Nephron (organoid): ENCODE results near the gene TPD52L1.
A peak's percentile ranks its signal among the peaks of the same experiment; 100 is the strongest.

Source experiments
- H3K27ac Mint-ChIP-seq, 3 experiments: 2 replicates each; pipeline ENCODE4 v1.8.0; 2020; ENCODE audit warnings: mixed read lengths in 3 of 3, mild to moderate bottlenecking in 2 of 3, moderate library complexity in 1 of 3
- H3K27me3 Mint-ChIP-seq: 2 replicates; pipeline ENCODE4 v1.8.0; 2021; ENCODE audit warnings: low read depth, mild to moderate bottlenecking, moderate library complexity, mixed read lengths
- H3K36me3 Mint-ChIP-seq: 2 replicates; pipeline ENCODE4 v1.8.0; 2020; ENCODE audit warnings: low read depth, mixed read lengths
- H3K4me1 Mint-ChIP-seq: 2 replicates; pipeline ENCODE4 v1.8.0; 2020; ENCODE audit warnings: mixed read lengths
- H3K4me3 Mint-ChIP-seq, 3 experiments: 2 replicates each; pipeline ENCODE4 v1.8.0; 2020; ENCODE audit warnings: mild to moderate bottlenecking in 3 of 3, mixed read lengths in 3 of 3, moderate library complexity in 2 of 3
- H3K9me3 Mint-ChIP-seq: 2 replicates; pipeline ENCODE4 v1.8.0; 2020; ENCODE audit warnings: mixed read lengths
- TF ChIP-seq, protein P1 (sequence below), 3 experiments: fragments of 200-600 bp; sonication (generic); IDR thresholded peaks; one replicate each; pipeline ENCODE4 v1.5.0; 2021; ENCODE audit warnings: antibody characterized with exemption in 3 of 3; ENCODE audit not compliant: unreplicated experiment in 3 of 3

TPD52L1 gene

DNA sequence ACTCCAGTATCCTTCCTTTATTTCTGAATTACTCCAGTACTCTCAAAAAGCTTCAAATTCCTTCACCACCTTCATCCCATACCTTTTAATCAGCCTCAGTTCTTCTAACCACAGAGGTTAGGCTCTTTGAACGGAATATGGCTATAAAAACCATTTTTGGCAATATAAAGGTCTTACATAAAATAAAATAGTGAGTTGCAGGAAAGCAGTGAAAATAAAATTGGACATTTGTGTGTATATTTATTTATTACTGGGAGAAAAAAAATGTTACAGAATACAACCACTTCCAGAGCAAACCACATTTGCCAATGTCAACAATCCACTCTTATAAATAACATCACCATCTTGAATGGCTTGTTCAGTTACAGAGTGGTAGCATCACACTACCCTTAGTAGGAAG lies 140.5 kb downstream of the TPD52L1 start:
- Mint-ChIP-seq H3K4me3 (no peak overlapping the region), H3K36me3 (peaks cover 88% of the 10 kb centered on the region), H3K4me1 (peaks cover 13% of the 10 kb centered on the region), H3K27me3 (no peaks in the 10 kb centered on the region), H3K27ac (no peak overlapping the region), H3K9me3 (peaks cover 9% of the 10 kb centered on the region)
- TF ChIP-seq, protein P1, sequence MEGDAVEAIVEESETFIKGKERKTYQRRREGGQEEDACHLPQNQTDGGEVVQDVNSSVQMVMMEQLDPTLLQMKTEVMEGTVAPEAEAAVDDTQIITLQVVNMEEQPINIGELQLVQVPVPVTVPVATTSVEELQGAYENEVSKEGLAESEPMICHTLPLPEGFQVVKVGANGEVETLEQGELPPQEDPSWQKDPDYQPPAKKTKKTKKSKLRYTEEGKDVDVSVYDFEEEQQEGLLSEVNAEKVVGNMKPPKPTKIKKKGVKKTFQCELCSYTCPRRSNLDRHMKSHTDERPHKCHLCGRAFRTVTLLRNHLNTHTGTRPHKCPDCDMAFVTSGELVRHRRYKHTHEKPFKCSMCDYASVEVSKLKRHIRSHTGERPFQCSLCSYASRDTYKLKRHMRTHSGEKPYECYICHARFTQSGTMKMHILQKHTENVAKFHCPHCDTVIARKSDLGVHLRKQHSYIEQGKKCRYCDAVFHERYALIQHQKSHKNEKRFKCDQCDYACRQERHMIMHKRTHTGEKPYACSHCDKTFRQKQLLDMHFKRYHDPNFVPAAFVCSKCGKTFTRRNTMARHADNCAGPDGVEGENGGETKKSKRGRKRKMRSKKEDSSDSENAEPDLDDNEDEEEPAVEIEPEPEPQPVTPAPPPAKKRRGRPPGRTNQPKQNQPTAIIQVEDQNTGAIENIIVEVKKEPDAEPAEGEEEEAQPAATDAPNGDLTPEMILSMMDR (IDR thresholded peaks at IDR 0.05; ENCODE audit: unreplicated experiment in 3 of 3), result no peak

DNA sequence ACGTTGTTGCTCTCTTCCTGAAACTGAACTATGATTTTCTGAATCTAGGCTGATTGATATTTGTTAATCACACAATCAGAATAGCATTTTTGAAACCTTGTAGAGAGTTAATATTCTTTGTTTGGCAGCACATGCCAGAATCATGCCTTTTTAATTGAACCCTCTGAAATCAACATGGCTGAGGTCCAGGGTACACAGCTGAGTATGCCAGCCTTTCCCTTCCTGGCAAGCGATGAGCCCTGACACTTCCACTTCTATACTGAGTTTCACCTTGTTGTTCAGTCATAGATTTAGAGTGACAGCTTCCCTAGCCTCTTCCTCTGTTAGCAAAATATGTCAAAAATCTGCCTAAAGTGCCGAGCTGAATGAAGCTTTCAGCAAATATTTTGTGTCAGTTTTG lies 141.4 kb downstream of the TPD52L1 start:
- Mint-ChIP-seq H3K36me3 (peaks cover 89% of the 10 kb centered on the region), H3K27ac (no peak overlapping the region), H3K27me3 (no peaks in the 10 kb centered on the region), H3K4me1 (peaks cover 19% of the 10 kb centered on the region), H3K4me3 (no peak overlapping the region), H3K9me3 (peaks cover 3% of the 10 kb centered on the region)
- TF ChIP-seq, protein P1 (IDR thresholded peaks at IDR 0.05; ENCODE audit: unreplicated experiment in 3 of 3), result no peak

DNA sequence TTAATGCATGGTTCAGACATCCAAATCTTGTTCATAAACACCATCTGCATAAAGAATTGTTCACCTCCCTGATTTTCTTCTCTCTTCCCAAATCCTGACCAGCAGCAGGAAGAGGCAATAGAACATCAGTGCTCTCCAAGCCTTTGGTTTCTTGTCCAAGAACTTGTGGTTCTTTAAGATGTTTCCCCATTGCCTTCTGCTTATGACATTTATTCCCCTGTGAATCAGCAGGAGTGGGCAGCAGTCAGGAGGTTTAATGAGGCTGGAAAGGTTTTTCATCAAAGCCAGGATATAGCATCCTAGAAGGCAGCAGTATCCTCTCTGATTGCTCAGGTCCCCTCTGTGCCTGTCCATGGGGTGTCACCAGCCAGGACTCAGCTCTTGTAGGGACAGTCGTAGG lies 142.9 kb downstream of the TPD52L1 start:
- Mint-ChIP-seq H3K4me3 (no peak overlapping the region), H3K27me3 (no peaks in the 10 kb centered on the region), H3K4me1 (peaks cover 30% of the 10 kb centered on the region), H3K9me3 (no peaks in the 10 kb centered on the region), H3K27ac (no peak overlapping the region), H3K36me3 (peaks cover 81% of the 10 kb centered on the region)
- TF ChIP-seq, protein P1 (IDR thresholded peaks at IDR 0.05; ENCODE audit: unreplicated experiment in 3 of 3), result no peak

DNA sequence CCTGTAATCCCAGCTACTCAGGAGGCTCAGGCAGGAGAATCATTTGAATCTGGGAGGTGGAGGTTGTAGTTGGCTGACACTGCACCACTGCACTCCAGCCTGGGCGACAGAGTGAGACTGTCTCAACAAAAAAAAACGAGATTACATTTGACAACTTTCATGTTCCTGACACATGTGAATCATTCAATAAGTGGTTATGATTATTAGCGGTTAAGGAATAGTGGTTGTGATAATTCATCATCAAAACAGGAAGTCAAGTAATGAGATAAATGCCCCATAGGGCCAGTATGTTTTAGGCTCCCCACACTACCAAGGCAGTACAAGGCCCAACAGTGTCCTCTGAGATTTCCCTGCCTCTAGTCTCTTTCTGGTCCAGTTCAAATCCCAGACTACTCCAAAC lies 145.7 kb downstream of the TPD52L1 start:
- Mint-ChIP-seq H3K27me3 (no peaks in the 10 kb centered on the region), H3K27ac (no peak overlapping the region), H3K36me3 (peaks cover 55% of the 10 kb centered on the region), H3K9me3 (no peaks in the 10 kb centered on the region), H3K4me3 (peak overlapping the region; percentile 89 to 98 (median 92)), H3K4me1 (peaks cover 30% of the 10 kb centered on the region)
- TF ChIP-seq, protein P1 (IDR thresholded peaks at IDR 0.05; ENCODE audit: unreplicated experiment in 3 of 3), result no peak

DNA sequence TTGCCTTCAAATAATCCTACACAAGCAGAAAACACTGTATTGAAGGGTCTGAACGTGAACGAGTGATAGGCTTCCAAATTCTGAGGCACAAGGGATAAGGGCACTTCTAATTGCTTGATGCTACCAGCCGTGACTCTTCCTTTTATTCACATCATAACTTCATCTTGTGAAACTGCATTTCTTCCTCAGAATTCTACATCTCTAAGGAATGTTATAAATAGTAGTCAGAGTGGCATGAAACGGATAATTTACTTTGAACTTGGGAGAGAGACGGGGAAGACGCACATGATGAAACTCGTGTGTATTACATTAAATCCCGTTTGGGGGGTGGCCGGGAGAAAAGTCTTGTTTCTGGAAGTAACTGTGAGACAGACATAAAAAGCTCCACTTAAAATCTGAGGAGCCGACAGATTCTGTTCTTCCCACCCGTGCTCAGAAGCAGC lies 147.4 kb downstream of the TPD52L1 start:
- Mint-ChIP-seq H3K36me3 (peaks cover 40% of the 10 kb centered on the region), H3K4me1 (peaks cover 30% of the 10 kb centered on the region), H3K27me3 (no peaks in the 10 kb centered on the region), H3K4me3 (peak overlapping the region; percentile 89 to 98 (median 92)), H3K27ac (peak overlapping the region; percentile 90 to 97 (median 96)), H3K9me3 (peaks cover 2% of the 10 kb centered on the region)
- TF ChIP-seq, protein P1 (IDR thresholded peaks at IDR 0.05; ENCODE audit: unreplicated experiment in 3 of 3), result no peak
